VCaP (cell line): ENCODE measurements around the gene PTPRT.

ENCODE experiments used
- H3K27ac ChIP-seq: fragments of 450-650 bp; 2 replicates; pipeline ENCODE4 v1.5.1; 2017
- CTCF ChIP-seq: fragments of 450-650 bp; conservative IDR thresholded peaks from 2 replicates; pipeline ENCODE4 v1.5.1; 2017; ENCODE audit warnings: mild to moderate bottlenecking, moderate library complexity

PTPRT gene

GRCh38 chr20:42267793-42268384 is 921.8 kb downstream of the PTPRT start:
- peak; percentile 63 for TF ChIP-seq CTCF
- H3K27ac ChIP-seq = no peak overlapping the region

GRCh38 chr20:42261766-42262270 is 927.9 kb downstream of the PTPRT start:
- TF ChIP-seq CTCF = no peak

GRCh38 chr20:42260184-42260583 is 929.5 kb downstream of the PTPRT start:
- no peak for TF ChIP-seq CTCF
- H3K27ac ChIP-seq = no peak overlapping the region

More at GRCh38 chr20:42261766-42262270, 927.9 kb downstream of the PTPRT start:
- no peak overlapping the region for H3K27ac ChIP-seq

- H3K27ac ChIP-seq = no peak overlapping the region
- TF ChIP-seq CTCF = no peak
Measured at GRCh38 chr20:42259389-42259788, 930.3 kb downstream of the PTPRT start.

GRCh38 chr20:42258564-42259302 is 931.0 kb downstream of the PTPRT start:
- H3K27ac ChIP-seq = no peak overlapping the region
- no peak for TF ChIP-seq CTCF

- no peak overlapping the region for H3K27ac ChIP-seq
- TF ChIP-seq CTCF = no peak
Measured at GRCh38 chr20:42255821-42256220, 933.9 kb downstream of the PTPRT start.

- no peak for TF ChIP-seq CTCF
- no peak overlapping the region for H3K27ac ChIP-seq
Measured at GRCh38 chr20:42254673-42255072, 935.0 kb downstream of the PTPRT start.
